ENCODE results near the gene FAXDC2.

DNA sequence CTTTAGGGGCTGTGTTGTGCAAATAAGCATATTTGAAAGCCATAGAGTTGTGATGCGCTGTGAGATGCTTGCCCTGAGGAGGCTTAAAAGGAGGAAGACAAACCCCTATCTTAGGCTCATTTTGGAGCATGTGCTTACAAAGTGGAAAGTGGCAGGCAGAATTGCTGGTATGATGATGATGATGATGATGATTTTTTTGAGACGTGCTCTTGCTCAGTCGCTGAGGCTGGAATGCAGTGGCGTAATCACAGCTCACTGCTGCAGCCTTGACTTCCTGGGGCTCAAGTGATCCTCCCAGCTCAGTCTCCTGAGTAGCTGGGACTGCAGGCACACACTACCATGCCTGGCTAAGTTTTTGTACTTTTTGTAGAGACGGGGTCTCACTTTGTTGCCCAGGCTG lies 9.7 kb upstream of the FAXDC2 start:
- no peak for TF ChIP-seq CTCF (IDR thresholded peaks at IDR 0.05 in 8 of 11, conservative IDR thresholded peaks at IDR 0.05 in 3 of 11)
- peak in 2 of 3 donors; percentile 60 for TF ChIP-seq POLR2AphosphoS5 (IDR thresholded peaks at IDR 0.05)
